ENCODE measurements around the gene VASH2.

The VASH2 gene

DNA sequence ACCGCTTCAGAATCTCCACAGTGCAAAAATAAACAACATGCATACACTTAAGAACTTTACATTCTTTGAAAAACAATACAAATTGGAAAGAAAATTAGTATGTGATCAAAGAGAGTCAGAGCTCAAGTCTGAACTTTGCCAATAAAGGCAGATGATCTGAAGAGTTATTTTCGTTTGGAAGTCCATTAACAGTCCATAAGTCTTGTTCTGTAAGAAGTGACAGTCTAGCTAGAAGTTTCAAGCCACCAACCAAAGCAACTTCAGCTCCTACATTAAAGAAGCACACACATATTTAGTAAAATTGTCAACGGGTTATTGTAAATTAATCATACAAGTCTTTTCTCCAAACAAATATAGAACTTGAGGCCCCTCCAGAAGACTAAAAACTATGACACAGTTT, 44.6 kb downstream of the VASH2 start:
- TF ChIP-seq, protein P1, sequence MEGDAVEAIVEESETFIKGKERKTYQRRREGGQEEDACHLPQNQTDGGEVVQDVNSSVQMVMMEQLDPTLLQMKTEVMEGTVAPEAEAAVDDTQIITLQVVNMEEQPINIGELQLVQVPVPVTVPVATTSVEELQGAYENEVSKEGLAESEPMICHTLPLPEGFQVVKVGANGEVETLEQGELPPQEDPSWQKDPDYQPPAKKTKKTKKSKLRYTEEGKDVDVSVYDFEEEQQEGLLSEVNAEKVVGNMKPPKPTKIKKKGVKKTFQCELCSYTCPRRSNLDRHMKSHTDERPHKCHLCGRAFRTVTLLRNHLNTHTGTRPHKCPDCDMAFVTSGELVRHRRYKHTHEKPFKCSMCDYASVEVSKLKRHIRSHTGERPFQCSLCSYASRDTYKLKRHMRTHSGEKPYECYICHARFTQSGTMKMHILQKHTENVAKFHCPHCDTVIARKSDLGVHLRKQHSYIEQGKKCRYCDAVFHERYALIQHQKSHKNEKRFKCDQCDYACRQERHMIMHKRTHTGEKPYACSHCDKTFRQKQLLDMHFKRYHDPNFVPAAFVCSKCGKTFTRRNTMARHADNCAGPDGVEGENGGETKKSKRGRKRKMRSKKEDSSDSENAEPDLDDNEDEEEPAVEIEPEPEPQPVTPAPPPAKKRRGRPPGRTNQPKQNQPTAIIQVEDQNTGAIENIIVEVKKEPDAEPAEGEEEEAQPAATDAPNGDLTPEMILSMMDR (IDR thresholded peaks at IDR 0.05), result no peak

DNA sequence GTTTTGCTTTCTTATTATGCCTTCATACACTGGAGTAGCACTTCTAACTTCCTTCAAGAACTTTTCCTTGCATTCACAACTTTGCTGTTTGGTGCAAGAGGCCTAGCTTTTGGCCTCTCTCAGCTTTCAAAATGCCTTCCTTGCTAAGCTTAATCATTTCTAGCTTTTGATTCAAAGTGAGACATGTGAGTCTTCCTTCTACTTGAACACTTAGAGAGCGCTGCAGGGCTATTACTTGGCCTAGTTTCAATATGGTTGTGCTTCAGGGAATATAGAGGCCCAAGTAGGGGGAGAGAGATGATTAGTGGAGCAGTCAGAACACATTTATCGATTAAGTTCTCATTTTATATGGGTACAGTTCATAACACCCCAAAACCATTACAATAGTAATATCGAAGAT, 52.9 kb downstream of the VASH2 start:
- TF ChIP-seq, protein P1 (IDR thresholded peaks at IDR 0.05), result no peak

DNA sequence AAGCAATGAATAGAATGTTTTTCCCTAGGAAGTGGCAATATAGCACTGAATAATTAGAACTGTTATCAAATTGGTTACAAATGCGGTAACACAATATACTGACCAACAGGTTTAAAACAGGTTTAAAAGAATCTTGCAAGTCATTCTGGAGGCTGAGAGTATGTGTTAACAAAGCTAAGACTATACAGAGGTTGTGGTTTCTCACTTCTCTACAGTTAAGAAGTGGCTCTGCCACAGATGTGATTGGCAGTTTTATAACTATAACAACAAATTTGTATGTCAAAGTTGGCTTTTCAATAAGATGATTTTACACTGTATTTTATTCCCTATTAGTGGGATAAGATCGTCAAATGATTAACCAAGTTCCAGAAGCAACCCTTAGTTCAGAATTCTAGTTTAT, 58.2 kb downstream of the VASH2 start:
- TF ChIP-seq, protein P1 (IDR thresholded peaks at IDR 0.05), result no peak

DNA sequence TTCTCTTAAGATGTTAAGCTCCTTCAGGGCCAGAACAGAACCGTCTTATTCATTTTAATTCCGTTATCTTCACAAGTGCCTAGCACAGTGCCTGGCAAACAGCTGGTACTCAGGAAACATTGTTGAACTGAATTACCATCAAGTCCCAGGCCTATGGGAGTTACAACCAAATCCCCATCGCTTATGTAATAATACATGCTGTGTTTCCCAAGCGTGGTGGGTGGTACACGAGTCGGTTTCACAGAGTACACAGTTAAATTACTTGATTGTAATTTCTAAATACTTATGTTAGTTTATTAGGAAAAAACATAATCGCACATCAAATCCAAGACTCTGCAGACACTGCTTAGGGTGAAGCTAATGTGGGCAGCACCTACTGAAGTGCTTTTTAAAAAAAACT, 64.3 kb downstream of the VASH2 start:
- TF ChIP-seq, protein P1 (IDR thresholded peaks at IDR 0.05), result no peak

DNA sequence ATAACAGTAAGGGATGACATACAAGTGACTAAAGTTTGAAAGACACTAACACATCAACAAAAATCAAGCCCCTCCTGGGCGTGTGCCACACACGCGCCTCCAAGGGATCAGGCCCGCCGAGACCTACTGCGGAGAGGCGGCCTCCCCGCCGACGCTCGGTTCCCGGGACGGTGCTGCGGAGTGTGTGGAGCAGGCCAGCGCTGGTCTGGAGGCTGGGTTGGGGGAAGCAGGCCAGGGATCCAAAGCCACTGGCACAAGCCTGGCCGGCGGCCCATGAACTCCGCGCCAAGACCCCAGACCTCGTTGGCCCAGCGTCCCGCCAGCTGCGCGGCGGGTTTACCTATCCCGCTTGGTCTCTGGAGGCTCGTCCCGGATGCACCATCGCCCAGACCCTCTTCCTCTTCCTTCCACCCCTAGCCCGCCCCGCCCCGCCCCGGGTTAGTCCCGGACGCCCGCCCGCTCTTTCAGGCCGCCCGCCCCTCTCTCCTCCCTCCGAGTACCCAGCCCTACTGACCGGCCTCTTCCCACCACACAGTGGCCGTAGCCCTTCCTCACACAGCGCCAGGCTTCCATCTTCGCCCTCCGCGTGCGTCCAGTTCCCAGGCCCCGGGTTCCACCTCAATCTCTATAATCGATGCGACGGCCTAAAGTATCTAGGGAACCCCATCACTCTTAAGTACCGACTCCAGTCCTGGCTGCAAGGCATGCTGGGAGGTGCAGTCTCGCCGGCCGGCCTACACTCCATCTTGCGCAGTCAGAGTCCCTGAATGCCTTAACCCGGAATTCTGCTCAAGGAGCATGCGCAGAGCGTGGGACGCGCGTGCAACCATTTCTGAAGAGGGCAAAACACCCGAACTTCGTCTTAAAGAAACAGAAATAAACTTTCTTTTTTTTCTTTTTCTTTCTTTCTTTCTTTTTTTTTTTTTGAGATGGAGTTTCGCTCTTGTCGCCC, 65.0 kb downstream of the VASH2 start, which contains the start of gene ANGEL2:
Gene ANGEL2 (minus strand): TSS at position 769 of the 952 bp plus-strand sequence. CDS start 196 bp downstream, at position 573.
- TF ChIP-seq, protein P1 (IDR thresholded peaks at IDR 0.05), result no peak

DNA sequence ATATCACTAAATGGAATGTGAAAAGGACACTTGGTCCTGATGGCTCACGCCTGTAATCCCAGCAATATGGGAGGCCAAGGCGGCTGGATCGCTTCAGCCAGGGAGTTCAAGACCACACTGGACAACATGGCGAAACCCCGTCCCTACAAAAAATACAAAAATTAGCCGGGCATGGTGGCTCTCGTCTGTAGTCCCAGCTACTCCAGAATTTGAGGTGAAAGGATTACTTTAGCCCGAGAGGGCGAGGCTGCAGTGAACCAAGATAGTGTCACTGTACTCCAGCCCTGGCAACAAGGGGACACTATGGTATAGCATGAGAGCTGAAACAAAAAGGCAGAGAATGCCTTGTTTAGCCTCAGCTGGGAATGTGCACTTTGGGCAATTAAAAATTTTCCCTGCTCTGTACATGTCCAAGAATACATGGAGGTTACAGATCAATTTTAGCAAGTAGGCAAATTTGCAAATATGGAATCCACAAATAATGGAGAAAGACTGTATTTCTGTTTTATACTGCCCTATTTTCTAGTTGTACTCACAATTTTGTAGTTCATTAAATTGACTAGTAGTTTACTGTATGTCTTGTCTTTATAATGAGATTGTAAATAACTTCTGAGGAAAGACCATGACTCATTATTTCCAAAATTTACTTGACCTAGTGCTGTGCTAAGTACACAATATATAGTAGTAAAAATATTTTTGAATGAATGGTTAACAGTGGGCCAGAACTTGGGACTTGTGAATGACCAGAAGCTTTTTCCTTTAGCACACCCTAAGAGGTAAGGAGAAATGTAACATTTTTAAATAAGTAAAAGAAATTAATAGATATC, 67.3 kb downstream of the VASH2 start:
- TF ChIP-seq, protein P1 (IDR thresholded peaks at IDR 0.05), result no peak

DNA sequence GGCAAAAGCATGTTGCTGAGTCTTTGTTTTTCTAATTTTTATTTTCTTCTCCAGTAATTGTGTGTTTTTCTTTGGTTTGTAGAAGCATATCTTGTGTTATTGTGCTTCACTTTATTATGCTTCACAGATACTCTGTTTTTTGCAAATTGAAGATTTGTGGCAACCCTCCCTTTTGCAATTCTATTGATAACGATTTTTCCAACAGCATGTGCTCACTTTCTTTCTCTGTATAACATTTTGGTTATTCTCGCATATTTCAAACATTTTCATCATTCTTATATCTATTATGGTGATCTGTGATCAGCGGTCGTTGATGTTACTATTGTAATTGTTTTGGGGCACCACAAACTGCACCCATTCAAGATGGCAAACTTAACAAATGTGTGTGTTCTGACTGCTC, 69.1 kb downstream of the VASH2 start:
- TF ChIP-seq, protein P1 (IDR thresholded peaks at IDR 0.05), result no peak

Data from LNCAP (cell line).